Panc1 (cell line): Measurements from ENCODE around the gene NKPD1. TPM values are rescaled to one million over a fixed set of nuclear protein-coding genes. Genes with fewer than 3 reads are reported as not detected.

Experiments used
- ATAC-seq: fragments of 200-7000 bp; cut with Tn5 transposase; 2 replicates; pipeline ENCODE4 v1.9.1; 2020; ENCODE audit warnings: mild to moderate bottlenecking, moderate library complexity
- BruUV-seq: library from RNA; stranded (reverse); fragments of 400-500 nt; replicated peaks from 2 replicates; lab custom pipeline; 2021; lab: Mats Ljungman, UMichigan
- CTCF ChIA-PET: fragments of 300-600 bp; sonication (Branson Sonifier 250); formaldehyde crosslinking; loops from one replicate; lab custom pipeline; 2022; ENCODE audit warnings: antibody characterized with exemption; lab: Charles Lee
- POLR2A ChIA-PET: fragments of 300-600 bp; sonication (Branson Sonifier 250); formaldehyde crosslinking; loops from one replicate; lab custom pipeline; 2022; ENCODE audit warnings: antibody characterized with exemption; lab: Charles Lee
- DNase-seq: peaks from one replicate; pipeline ENCODE4 v3.0.0-alpha.2; 2010; ENCODE audit warnings: low read depth, low spot score
- H3K27ac ChIP-seq: 2 replicates; pipeline ENCODE4 v1.5.1; 2011; ENCODE audit warnings: mild to moderate bottlenecking, low read length, inconsistent platforms
- H3K27me3 ChIP-seq: fragments of 200-500 bp; sonication (Bioruptor generic); 2 replicates; pipeline ENCODE4 v1.6.0; 2014; ENCODE audit warnings: low read length, inconsistent platforms; ENCODE audit not compliant: control insufficient read depth, insufficient read depth
- H3K36me3 ChIP-seq: fragments of 200-500 bp; sonication (Bioruptor generic); 2 replicates; pipeline ENCODE4 v1.5.1; 2014; ENCODE audit warnings: inconsistent platforms, mild to moderate bottlenecking, low read length, moderate library complexity; ENCODE audit not compliant: control insufficient read depth, insufficient read depth
- H3K4me1 ChIP-seq: 2 replicates; pipeline ENCODE4 v1.5.1; 2011; ENCODE audit warnings: inconsistent platforms, mild to moderate bottlenecking, low read length, moderate library complexity; ENCODE audit not compliant: control insufficient read depth, insufficient read depth
- H3K4me3 ChIP-seq, 2 experiments: 2 replicates each; pipeline ENCODE4 v1.5.1; 2011 to 2012; ENCODE audit warnings: low read depth in 2 of 2, low read length in 2 of 2, mild to moderate bottlenecking in 2 of 2, inconsistent platforms in 1 of 2, moderate library complexity in 1 of 2
- H3K9me3 ChIP-seq: fragments of 200-500 bp; sonication (Bioruptor generic); 2 replicates; pipeline ENCODE4 v1.5.1; 2014; ENCODE audit warnings: low read depth, mild to moderate bottlenecking, inconsistent platforms, low read length, moderate library complexity; ENCODE audit not compliant: control insufficient read depth, insufficient read depth
- POLR2AphosphoS5 ChIP-seq: IDR thresholded peaks from 2 replicates; pipeline ENCODE4 v1.6.1; 2012; ENCODE audit warnings: mild to moderate bottlenecking, low read depth, low read length, moderate library complexity
- SIN3A ChIP-seq: IDR thresholded peaks from 2 replicates; pipeline ENCODE4 v1.6.1; 2012; ENCODE audit warnings: low read depth, mild to moderate bottlenecking, low read length, moderate library complexity, borderline replicate concordance; ENCODE audit not compliant: insufficient read depth
- TCF7L2 ChIP-seq: IDR thresholded peaks from 2 replicates; pipeline ENCODE4 v1.6.1; 2011; ENCODE audit warnings: mild to moderate bottlenecking, low read depth, low read length, inconsistent platforms
- in situ Hi-C: cut with HindIII; loops from 2 replicates; pipeline ENCODE4 v1.10.0; 2016; ENCODE audit warnings: low sequenced_read_pairs, low pct_unique_long_range_greater_than_20kb
- intact Hi-C: fragments of 100-400 bp; cut with micrococcal nuclease; formaldehyde crosslinking; loops from one replicate; pipeline ENCODE4 v1.10.0; 2022; ENCODE audit not compliant: unreplicated experiment
- total RNA-seq: library from RNA; stranded (reverse); gene quantifications from one replicate; pipeline ENCODE4 v1.2.1, GENCODE V29; 2021; ENCODE audit not compliant: unreplicated experiment
- TF ChIP-seq, protein P1 (sequence below): fragments of 450-650 bp; IDR thresholded peaks from 2 replicates; pipeline ENCODE4 v1.5.1; 2017; ENCODE audit warnings: mild to moderate bottlenecking
- TF ChIP-seq, protein P2 (sequence below), 2 experiments: IDR thresholded peaks; 2 replicates each; pipeline ENCODE4 v1.6.1; 2011 to 2012; ENCODE audit warnings: low read depth in 2 of 2, control low read depth in 1 of 2, low read length in 1 of 2, mild to moderate bottlenecking in 1 of 2, moderate library complexity in 1 of 2; ENCODE audit not compliant: insufficient read depth in 1 of 2

NKPD1 gene
- total RNA-seq, 1 experiment from 2014 or later: 0.05 TPM

DNA sequence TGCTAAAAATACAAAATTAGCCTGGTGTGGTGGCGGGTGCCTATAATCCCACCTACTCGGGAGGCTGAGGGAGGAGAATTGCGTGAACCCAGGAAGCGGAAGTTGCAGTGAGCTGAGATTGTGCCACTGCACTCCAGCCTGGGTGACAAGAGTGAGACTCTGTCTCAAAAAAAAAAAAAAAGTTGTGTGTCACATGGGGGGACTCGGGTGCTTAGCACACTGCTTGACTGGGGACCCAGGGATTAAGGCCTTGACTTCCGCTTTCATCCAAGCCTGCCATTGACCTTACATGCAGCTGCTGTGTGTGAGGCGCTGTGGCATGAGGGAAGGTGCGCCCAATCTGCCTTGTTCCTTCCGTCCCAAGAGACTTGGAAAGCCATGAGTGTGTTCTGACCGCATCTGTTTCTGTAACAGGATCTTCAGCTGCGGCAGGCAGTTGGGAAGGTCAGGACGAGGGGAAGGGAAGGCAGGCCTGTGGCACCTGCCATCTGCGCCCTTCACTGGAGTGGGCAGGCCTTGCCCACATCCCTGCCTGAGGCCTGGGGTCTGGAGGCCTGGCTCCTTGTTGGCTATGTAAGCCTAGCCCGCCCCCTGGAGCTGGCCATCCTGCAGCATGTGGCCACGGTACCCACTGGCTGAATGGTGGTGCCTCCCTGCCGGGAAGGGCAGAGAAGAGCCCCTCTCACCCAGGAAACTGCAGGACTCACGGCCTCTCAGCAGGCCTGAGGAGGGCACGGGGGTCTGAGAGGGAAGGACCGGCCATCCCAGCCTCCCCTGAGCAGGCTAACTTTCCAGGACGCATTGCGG lies 44.8 kb downstream of the NKPD1 start:
- Histone ChIP-seq H3K9me3 (no peaks in the 10 kb centered on the region), H3K4me3 (no peak overlapping the region), H3K4me1 (peaks cover 4% of the 10 kb centered on the region; the same call in 1 of the 2 replicates), H3K27me3 (no peaks in the 10 kb centered on the region), H3K36me3 (no peaks in the 10 kb centered on the region), H3K27ac (no peak overlapping the region)
- in situ Hi-C loops (no loop called here), intact Hi-C loops (no loop called here)
- no peak for ATAC-seq
- no peak for DNase-seq
- CTCF ChIA-PET: no interaction called here
- TF ChIP-seq, protein P1, sequence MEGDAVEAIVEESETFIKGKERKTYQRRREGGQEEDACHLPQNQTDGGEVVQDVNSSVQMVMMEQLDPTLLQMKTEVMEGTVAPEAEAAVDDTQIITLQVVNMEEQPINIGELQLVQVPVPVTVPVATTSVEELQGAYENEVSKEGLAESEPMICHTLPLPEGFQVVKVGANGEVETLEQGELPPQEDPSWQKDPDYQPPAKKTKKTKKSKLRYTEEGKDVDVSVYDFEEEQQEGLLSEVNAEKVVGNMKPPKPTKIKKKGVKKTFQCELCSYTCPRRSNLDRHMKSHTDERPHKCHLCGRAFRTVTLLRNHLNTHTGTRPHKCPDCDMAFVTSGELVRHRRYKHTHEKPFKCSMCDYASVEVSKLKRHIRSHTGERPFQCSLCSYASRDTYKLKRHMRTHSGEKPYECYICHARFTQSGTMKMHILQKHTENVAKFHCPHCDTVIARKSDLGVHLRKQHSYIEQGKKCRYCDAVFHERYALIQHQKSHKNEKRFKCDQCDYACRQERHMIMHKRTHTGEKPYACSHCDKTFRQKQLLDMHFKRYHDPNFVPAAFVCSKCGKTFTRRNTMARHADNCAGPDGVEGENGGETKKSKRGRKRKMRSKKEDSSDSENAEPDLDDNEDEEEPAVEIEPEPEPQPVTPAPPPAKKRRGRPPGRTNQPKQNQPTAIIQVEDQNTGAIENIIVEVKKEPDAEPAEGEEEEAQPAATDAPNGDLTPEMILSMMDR: no peak
- no peak for TF ChIP-seq SIN3A
- no peak for TF ChIP-seq POLR2AphosphoS5
- TF ChIP-seq, protein P2, sequence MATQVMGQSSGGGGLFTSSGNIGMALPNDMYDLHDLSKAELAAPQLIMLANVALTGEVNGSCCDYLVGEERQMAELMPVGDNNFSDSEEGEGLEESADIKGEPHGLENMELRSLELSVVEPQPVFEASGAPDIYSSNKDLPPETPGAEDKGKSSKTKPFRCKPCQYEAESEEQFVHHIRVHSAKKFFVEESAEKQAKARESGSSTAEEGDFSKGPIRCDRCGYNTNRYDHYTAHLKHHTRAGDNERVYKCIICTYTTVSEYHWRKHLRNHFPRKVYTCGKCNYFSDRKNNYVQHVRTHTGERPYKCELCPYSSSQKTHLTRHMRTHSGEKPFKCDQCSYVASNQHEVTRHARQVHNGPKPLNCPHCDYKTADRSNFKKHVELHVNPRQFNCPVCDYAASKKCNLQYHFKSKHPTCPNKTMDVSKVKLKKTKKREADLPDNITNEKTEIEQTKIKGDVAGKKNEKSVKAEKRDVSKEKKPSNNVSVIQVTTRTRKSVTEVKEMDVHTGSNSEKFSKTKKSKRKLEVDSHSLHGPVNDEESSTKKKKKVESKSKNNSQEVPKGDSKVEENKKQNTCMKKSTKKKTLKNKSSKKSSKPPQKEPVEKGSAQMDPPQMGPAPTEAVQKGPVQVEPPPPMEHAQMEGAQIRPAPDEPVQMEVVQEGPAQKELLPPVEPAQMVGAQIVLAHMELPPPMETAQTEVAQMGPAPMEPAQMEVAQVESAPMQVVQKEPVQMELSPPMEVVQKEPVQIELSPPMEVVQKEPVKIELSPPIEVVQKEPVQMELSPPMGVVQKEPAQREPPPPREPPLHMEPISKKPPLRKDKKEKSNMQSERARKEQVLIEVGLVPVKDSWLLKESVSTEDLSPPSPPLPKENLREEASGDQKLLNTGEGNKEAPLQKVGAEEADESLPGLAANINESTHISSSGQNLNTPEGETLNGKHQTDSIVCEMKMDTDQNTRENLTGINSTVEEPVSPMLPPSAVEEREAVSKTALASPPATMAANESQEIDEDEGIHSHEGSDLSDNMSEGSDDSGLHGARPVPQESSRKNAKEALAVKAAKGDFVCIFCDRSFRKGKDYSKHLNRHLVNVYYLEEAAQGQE (IDR thresholded peaks at IDR 0.05; ENCODE audit: insufficient read depth in 1 of 2, low read depth in 2 of 2, low read length in 1 of 2): no peak
- TF ChIP-seq TCF7L2: no peak
- POLR2A ChIA-PET: interaction anchor here (0.7 kb wide), 1 partner anchor 14 kb away, joined by 5 read pairs; no protein-coding TSS in a partner anchor
- no TSS peak for BruUV-seq

GRCh38 chr19:45114116-45114515 lies 46.7 kb downstream of the NKPD1 start:
- ATAC-seq (no peak), DNase-seq (no peak)
- Histone ChIP-seq H3K27ac (no peak overlapping the region), H3K36me3 (no peaks in the 10 kb centered on the region), H3K4me1 (peaks cover 4% of the 10 kb centered on the region; the same call in 1 of the 2 replicates), H3K4me3 (no peak overlapping the region), H3K27me3 (no peaks in the 10 kb centered on the region), H3K9me3 (no peaks in the 10 kb centered on the region)
- in situ Hi-C loops (no loop called here), intact Hi-C loops (no loop called here)
- BruUV-seq: no TSS peak
- TF ChIP-seq, protein P2 (IDR thresholded peaks at IDR 0.05; ENCODE audit: insufficient read depth in 1 of 2, low read depth in 2 of 2, low read length in 1 of 2): no peak
- TF ChIP-seq, protein P1: no peak
- ChIA-PET CTCF (no interaction called here), POLR2A (no interaction called here)
